Right forelimb (tissue), 1 donor: ENCODE measurements around the gene MAPK4.
"Not testable (repeated sequence)": the region's sequence is repeated elsewhere in the genome, so short reads cannot be mapped to it uniquely, and the experiment has no call there.

Source experiments
- DNase-seq: peaks from one replicate; pipeline ENCODE4 v3.0.0-alpha.2; 2018

Gene MAPK4

GRCh38 chr18:50559752-50560680 is at the start of gene MAPK4:
Gene MAPK4, plus strand, starts transcription at chr18:50560087. Its CDS starts 103,872 bp downstream, at chr18:50663959.
- peak; percentile 64 for DNase-seq

GRCh38 chr18:50517277-50517676 is 42.6 kb upstream of the MAPK4 start:
- not testable (repeated sequence) for DNase-seq

DNA sequence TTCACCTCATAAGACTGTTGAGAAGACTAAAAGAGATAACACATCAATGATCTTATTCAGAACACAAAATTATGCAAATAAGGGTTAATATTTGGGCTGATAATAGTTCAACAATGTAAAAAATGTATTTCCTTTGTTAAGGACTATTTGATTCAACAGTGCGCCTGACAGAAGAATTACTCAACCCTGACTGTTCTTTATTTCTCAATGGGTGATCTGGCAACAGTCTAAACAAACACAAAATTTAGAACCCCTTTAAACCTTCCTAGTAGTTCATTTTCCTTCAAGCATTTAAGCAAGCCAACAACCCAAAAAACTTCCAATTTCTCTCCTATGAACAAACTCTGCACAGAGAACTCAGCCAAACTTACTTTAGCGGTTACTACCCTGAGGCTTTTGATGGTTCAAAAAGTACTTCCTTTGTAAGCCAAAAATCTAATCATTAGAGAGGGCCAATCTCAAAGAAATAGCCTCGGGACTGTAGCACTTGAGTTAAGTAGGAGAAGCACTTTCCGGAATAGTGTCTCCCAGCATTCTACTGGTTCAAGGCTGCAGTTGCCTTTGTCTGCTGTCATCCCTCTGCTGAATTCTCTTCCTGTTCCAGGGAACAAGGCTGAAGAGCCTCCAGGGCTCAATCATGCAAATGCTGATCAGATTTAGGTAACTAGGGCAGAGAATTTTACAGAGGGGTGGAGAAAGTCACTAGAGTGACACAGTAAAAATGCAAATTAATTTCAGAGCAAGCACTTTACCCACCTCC is 40.9 kb upstream of the MAPK4 start:
- DNase-seq = no peak

- no peak for DNase-seq
Measured at GRCh38 chr18:50523165-50523564, 36.7 kb upstream of the MAPK4 start.

- DNase-seq = no peak
Measured at GRCh38 chr18:50527636-50528307, 32.1 kb upstream of the MAPK4 start.

- DNase-seq = no peak
Measured at GRCh38 chr18:50528806-50529205, 31.1 kb upstream of the MAPK4 start.

DNA sequence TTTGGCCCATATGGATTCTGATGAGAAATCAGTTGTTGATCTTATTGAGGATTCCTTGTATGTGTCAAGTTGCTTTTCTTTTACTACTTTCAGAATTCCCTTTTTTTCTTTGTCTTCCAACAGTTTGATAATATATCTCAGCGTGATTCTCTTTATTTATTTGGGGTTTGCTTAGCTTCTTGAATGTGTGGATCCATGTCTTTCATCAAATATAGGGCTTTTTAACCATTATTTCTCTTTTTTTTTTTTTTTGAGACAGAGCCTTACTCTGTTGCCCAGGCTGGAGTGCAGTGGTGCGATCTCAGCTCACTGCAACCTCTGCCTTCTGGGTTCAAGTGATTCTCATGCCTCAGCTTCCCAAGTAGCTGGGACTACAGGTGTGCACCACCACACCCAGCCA is 26.1 kb upstream of the MAPK4 start:
- not testable (repeated sequence) for DNase-seq

DNA sequence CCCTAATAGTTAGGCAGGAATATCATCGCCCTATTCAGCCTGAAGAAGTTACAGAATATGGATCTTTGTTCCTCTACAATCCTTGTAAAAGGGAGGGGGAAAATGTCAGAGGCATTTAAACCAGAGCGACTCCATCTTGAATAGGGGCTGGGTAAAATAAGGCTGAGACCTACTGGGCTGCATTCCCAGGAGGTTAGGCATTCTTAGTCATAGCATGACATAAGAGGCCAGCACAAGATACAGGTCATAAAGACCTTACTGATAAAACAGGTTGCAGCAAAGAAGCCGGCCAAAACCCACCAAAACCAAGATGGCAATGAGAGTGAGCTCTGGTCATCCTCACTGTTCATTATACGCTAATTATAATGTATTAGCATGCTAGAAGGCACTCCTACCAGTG is 15.4 kb upstream of the MAPK4 start:
- not testable (repeated sequence) for DNase-seq

- DNase-seq = no peak
Measured at GRCh38 chr18:50545936-50546335, 14.0 kb upstream of the MAPK4 start.

DNA sequence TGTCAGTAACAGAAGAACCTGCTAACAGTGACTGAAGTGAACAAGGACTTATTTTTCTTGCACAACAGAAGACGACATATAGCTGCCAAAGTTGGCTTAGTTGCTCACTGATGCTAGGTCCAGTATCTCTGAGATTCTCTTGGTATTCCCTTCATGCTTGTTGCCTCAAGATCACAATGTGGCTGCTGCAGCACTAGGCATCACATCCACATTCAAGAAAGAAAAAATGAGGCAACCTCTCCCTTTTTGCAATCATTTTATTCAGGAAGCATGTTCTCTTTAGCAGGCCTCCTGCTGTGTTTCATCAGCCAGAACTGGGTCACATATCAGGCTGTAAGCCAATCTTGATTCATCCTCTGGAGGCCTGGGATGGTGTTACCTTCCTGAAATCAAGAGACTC is 11.7 kb upstream of the MAPK4 start:
- no peak for DNase-seq

- not testable (repeated sequence) for DNase-seq
Measured at GRCh38 chr18:50551651-50552050, 8.2 kb upstream of the MAPK4 start.

DNA sequence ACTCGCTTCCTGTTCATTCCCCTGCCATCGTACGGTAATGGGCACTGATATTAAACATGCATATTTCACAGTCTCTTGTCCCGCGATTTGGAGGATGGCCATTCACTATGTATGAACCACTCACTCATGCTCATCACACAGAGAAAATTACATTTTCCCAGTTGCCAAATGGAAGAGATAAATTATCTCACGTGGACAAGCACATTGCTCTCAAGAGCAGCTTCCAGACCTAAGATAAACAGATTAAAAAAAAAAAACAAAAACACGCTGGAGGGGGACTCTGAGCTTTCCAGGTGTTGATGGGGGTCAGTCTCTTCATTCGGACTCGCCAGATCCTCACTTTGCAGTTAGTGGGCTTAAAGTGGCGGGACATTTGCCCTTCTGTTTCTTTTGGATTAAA is 1.7 kb upstream of the MAPK4 start:
- no peak for DNase-seq

DNA sequence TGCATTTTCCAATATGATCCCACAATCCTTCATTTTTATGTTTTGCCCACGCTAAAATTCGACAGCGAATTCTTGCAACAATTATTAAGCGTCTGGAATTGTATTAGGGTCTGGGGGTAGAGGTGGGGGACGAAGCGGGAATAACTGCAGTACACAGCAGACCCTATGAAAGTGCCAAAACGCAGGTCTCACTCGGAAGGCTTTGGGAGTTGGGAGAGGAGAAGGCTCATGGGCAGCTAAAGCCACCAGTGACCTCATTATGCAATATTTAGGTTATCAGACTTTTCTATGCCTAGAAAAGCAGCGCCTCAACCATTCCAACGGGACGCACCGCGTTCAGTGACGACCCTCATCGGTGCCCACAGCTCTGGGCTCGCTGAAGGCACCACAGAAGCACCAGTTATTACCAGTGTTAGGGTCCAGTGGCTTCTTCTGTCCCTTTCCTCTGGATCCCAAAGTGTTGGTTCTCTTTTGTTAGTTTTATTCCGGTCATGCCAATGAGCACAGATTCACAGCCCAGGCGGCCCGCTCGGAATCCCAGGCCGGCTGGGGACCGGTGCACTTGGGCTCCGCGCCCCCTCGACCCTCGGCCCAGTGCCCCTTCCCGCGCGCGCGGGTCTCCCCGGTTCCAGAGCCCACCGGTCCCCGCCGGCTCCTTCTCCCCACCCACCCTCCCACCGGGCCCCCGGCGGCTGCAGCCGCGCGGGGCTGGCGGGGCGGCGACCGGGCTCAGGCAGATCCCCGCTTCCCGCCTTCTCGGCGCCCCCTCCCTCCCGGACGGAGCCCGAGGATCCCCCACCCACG is 737 bp upstream of the MAPK4 start:
- DNase-seq = no peak

DNA sequence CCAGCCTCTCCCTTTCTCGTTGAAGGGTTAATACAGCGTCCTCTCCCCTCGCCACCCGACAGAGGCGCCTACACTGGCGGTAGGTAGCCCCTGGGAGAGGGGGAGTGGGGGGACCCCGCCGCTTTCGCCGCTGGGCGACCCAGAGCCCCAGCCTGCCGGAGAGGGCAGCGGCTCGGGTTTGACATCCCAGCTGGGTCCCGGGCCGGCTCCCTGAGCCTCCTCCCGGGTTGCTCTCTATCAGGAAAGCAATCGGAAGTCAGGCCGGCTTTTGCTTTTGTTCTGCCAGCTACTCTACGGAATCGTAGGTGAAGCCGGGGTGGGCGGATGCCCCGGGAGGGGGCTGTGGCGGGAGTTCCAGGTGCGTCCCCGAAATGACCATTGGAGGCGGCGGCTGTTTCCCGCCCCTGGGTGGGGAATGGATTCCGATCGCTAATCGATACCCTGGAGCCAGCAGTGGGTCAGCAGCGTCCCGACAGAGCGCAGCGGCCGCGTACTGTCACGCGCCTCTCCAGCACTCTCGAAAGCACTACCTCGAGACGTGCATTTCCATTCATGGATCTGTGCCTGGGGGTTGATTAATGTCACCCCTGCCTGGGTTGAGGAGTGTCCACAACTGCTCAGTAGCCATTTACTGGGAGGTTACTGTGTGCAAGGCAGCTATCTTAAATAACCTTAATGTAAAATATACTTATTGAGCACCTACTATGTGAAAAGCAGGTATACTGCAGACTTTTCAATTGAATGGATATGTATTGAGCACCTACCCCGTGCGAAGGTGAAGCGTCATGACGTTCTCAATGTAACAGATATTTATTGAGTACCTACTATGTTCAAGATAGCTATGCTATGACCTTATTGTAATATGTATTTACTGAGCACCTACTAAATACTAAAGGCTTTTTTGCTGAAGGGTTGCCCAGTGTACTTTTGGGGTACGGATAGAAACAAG is 1.1 kb downstream of the MAPK4 start:
- DNase-seq = no peak

- DNase-seq = not testable (repeated sequence)
Measured at GRCh38 chr18:50562258-50562657, 2.4 kb downstream of the MAPK4 start.

DNA sequence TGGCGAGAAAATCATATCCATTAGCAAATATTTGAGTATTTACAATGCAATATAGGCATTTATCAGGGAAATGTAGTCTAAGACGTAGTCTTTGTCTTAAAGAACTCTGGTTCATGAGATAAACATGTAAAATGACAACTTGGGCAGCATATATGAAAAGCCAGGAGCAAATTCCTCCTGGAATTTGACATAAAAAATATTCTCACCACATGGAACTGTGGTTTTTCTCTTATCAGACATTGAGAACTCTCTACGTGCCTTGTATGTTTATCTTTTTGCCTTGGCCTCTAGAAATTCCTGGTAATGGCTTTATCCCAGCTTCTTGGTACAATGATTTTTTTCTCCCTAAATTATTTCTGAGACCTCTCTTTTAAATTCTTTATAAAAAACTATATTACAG is 2.8 kb downstream of the MAPK4 start:
- DNase-seq = no peak

DNA sequence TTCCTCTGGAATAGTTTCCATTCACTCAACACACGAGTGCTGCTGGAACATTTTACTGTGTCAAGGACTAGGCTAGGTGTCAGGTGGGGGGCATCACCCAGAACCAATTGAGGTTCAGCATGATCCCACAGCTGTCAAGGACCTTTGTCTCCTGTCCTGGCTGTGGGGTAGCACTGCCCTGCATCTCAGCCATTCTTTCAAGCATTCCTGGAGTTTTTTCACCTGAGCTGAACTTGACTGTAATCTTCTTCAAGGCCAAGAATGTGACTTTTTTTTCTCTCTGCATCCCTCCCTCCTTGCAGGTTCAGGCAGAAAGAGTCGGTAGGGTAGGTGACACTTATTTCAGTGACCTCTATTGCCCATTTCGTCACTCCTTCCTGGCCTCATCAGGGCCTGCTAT is 3.5 kb downstream of the MAPK4 start:
- no peak for DNase-seq

- DNase-seq = no peak
Measured at GRCh38 chr18:50569930-50570329, 10.0 kb downstream of the MAPK4 start.

DNA sequence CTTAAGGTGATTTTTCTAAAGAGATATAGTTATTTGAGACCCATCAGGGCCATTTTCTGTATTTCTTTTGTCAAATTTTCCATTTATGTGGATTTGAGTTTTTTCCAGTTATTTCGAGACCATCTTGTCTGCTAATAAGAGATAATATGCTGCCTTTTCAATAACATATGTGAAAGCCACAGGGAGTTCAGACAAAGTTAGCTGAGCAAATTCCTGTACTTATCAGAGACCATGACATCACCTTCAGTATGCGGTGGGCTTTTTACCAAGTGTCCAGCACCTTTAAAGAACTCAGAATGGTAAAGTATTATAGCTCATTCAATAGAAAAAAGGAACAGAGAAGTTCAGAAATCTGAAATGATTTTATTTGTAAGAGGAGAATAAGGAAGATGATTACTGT is 11.7 kb downstream of the MAPK4 start:
- no peak for DNase-seq

GRCh38 chr18:50573196-50573595 is 13.3 kb downstream of the MAPK4 start:
- not testable (repeated sequence) for DNase-seq

DNA sequence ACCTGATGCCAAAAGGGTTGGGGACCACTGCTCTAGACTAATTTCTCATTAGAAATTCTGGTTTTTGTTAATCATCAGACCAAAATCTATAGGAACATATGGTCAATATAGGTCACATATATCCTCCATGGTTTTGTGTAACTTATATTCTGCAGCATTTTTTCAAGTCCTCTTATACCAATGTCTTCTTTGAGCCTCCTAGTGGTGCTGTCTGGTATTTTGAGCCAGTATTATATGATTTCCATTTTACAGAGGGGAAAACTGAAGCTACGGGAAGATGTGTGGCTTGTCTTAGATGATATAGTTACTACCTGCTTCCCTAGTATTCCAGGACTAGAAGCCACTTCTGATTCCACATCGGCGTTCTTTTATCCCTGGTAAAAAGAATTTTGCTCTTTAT is 13.8 kb downstream of the MAPK4 start:
- DNase-seq = no peak
